ENCODE results near the gene C2CD2L.
"Not testable (repeated sequence)": the region's sequence is repeated elsewhere in the genome, so short reads cannot be mapped to it uniquely, and the experiment has no call there.

Gene C2CD2L

GRCh38 chr11:119106564-119107537, at the start of gene C2CD2L:
TSS of gene C2CD2L (plus strand) at chr11:119107344. CDS start at chr11:119107742, 398 bp downstream.
- DNase-seq (ENCODE audit: low read depth) = peak; percentile 84

- not testable (repeated sequence) for DNase-seq (ENCODE audit: low read depth)
Measured at GRCh38 chr11:119059128-119059527, 48.0 kb upstream of the C2CD2L start.

- DNase-seq (ENCODE audit: low read depth) = no peak
Measured at GRCh38 chr11:119061256-119061655, 45.9 kb upstream of the C2CD2L start.

- DNase-seq (ENCODE audit: low read depth) = no peak
Measured at GRCh38 chr11:119062779-119063178, 44.4 kb upstream of the C2CD2L start.

GRCh38 chr11:119065369-119065768, 41.8 kb upstream of the C2CD2L start:
- peak; percentile 39 for DNase-seq (ENCODE audit: low read depth)

- DNase-seq (ENCODE audit: low read depth) = peak; percentile 96
Measured at GRCh38 chr11:119067371-119068222, 39.5 kb upstream of the C2CD2L start, which contains the start of gene VPS11. TSS of gene VPS11 (plus strand) at chr11:119067818. CDS start at chr11:119067824, 6 bp downstream.

GRCh38 chr11:119077839-119078238, 29.3 kb upstream of the C2CD2L start:
- DNase-seq (ENCODE audit: low read depth) = no peak

GRCh38 chr11:119078675-119079420, 28.3 kb upstream of the C2CD2L start:
- DNase-seq (ENCODE audit: low read depth) = no peak

- DNase-seq (ENCODE audit: low read depth) = no peak
Measured at GRCh38 chr11:119081682-119082260, 25.4 kb upstream of the C2CD2L start.

GRCh38 chr11:119084663-119085436, 22.3 kb upstream of the C2CD2L start, which contains the start of gene HMBS:
TSS of gene HMBS (plus strand) at chr11:119084881. CDS start at chr11:119085034, 153 bp downstream.
- peak; percentile 91 for DNase-seq (ENCODE audit: low read depth)

- no peak for DNase-seq (ENCODE audit: low read depth)
Measured at GRCh38 chr11:119085437-119085847, 21.7 kb upstream of the C2CD2L start.

GRCh38 chr11:119087123-119087522, 20.0 kb upstream of the C2CD2L start:
- DNase-seq (ENCODE audit: low read depth) = no peak

GRCh38 chr11:119087747-119088241, 19.4 kb upstream of the C2CD2L start:
- DNase-seq (ENCODE audit: low read depth) = no peak

- no peak for DNase-seq (ENCODE audit: low read depth)
Measured at GRCh38 chr11:119088406-119088805, 18.7 kb upstream of the C2CD2L start.

GRCh38 chr11:119089319-119089718, 17.8 kb upstream of the C2CD2L start:
- no peak for DNase-seq (ENCODE audit: low read depth)

- DNase-seq (ENCODE audit: low read depth) = no peak
Measured at GRCh38 chr11:119091178-119091577, 16.0 kb upstream of the C2CD2L start.

GRCh38 chr11:119091966-119092879, 14.9 kb upstream of the C2CD2L start:
- DNase-seq (ENCODE audit: low read depth) = no peak

- DNase-seq (ENCODE audit: low read depth) = no peak
Measured at GRCh38 chr11:119092880-119093842, 14.0 kb upstream of the C2CD2L start.
